ENCODE measurements around the gene VPS45. TPM values are rescaled to one million over a fixed set of nuclear protein-coding genes. Genes with fewer than 3 reads are reported as not detected.

VPS45 gene
- polyA plus RNA-seq, 1 donor (not counting 4 experiments of a cell fraction or from before 2014, with no cell fraction given): 40.0 TPM

- peak within 1 kb of the TSS; percentile 45 to 75 (median 65) for H3K4me3 ChIP-seq (ENCODE audit: control insufficient read depth in 2 of 3, extremely low read depth in 1 of 3, insufficient read depth in 2 of 3, low read depth in 1 of 3, low read length in 3 of 3)
- H3K9me3 ChIP-seq (ENCODE audit: control insufficient read depth, low read depth, low read length): no peaks in the 10 kb centered on the region
- H3K27ac ChIP-seq (ENCODE audit: control insufficient read depth, insufficient read depth, low read length): no peak within 1 kb of the TSS
- no peaks in the 10 kb centered on the region for H3K27me3 ChIP-seq (ENCODE audit: control insufficient read depth, extremely low read depth, insufficient read depth, low read length)
- H3K4me2 ChIP-seq (ENCODE audit: control insufficient read depth, extremely low read depth, insufficient read depth, low read depth, low read length): peak within 1 kb of the TSS; percentile 80
- FAIRE-seq (no peak), DNase-seq (ENCODE audit: low read depth, low spot score) (no peak)
- TF ChIP-seq CTCF (optimal IDR thresholded peaks at IDR 0.05 in 1 of 3, IDR thresholded peaks at IDR 0.05 in 1 of 3, conservative IDR thresholded peaks at IDR 0.05 in 1 of 3; ENCODE audit: extremely low read depth in 1 of 3, insufficient read depth in 2 of 3, low read length in 3 of 3) (no peak), EZH2 (IDR thresholded peaks at IDR 0.05; ENCODE audit: low read length) (no peak)
- peak within 1 kb of the TSS; percentile 55 for H3K9ac ChIP-seq (ENCODE audit: control insufficient read depth, extremely low read depth, insufficient read depth, low read length)
- H3K4me1 ChIP-seq (ENCODE audit: control insufficient read depth, extremely low read depth, insufficient read depth, low read length): peaks cover 7% of the 10 kb centered on the region
- H2AFZ ChIP-seq (ENCODE audit: control insufficient read depth, low read length): peak within 1 kb of the TSS; percentile 54
- no peaks in the 10 kb centered on the region for H3K79me2 ChIP-seq (ENCODE audit: control insufficient read depth, insufficient read depth, low read length)
- no peaks in the 10 kb centered on the region for H4K20me1 ChIP-seq (ENCODE audit: control insufficient read depth, extremely low read depth, insufficient read depth, low read length)
- H3K9me1 ChIP-seq (ENCODE audit: control insufficient read depth, extremely low read depth, insufficient read depth, low read length): no peaks in the 10 kb centered on the region
- no peaks in the 10 kb centered on the region for H3K36me3 ChIP-seq (ENCODE audit: control insufficient read depth in 2 of 2, extremely low read depth in 1 of 2, insufficient read depth in 2 of 2, low read length in 2 of 2)
- dilution Hi-C loops (cut with MboI; ENCODE audit: extremely low pct_ligation_motif_present, low sequenced_read_pairs): no loop called here
These were observed 81.9 kb downstream of the VPS45 start, which contains the start of gene PLEKHO1 for GRCh38 chr1:150149271-150150132. PLEKHO1 (plus strand) TSS chr1:150149916; CDS start chr1:150150258, 342 bp downstream.

GRCh38 chr1:150150133-150151021 is 82.8 kb downstream of the VPS45 start:
- Histone ChIP-seq H3K4me1 (ENCODE audit: control insufficient read depth, extremely low read depth, insufficient read depth, low read length) (peaks cover 7% of the 10 kb centered on the region), H3K9ac (ENCODE audit: control insufficient read depth, extremely low read depth, insufficient read depth, low read length) (peak overlapping the region; percentile 55), H3K4me2 (ENCODE audit: control insufficient read depth, extremely low read depth, insufficient read depth, low read depth, low read length) (peak overlapping the region; percentile 80)

More at GRCh38 chr1:150150133-150151021, 82.8 kb downstream of the VPS45 start:
- dilution Hi-C loops (cut with MboI; ENCODE audit: extremely low pct_ligation_motif_present, low sequenced_read_pairs): no loop called here
- H2AFZ ChIP-seq (ENCODE audit: control insufficient read depth, low read length): peak overlapping the region; percentile 27
- no peaks in the 10 kb centered on the region for H3K9me3 ChIP-seq (ENCODE audit: control insufficient read depth, low read depth, low read length)
- H3K9me1 ChIP-seq (ENCODE audit: control insufficient read depth, extremely low read depth, insufficient read depth, low read length): no peaks in the 10 kb centered on the region
- no peaks in the 10 kb centered on the region for H3K79me2 ChIP-seq (ENCODE audit: control insufficient read depth, insufficient read depth, low read length)
- no peak for TF ChIP-seq EZH2 (IDR thresholded peaks at IDR 0.05; ENCODE audit: low read length)
- no peak for TF ChIP-seq CTCF (optimal IDR thresholded peaks at IDR 0.05 in 1 of 3, IDR thresholded peaks at IDR 0.05 in 1 of 3, conservative IDR thresholded peaks at IDR 0.05 in 1 of 3; ENCODE audit: extremely low read depth in 1 of 3, insufficient read depth in 2 of 3, low read length in 3 of 3)
- H3K4me3 ChIP-seq (ENCODE audit: control insufficient read depth in 2 of 3, extremely low read depth in 1 of 3, insufficient read depth in 2 of 3, low read depth in 1 of 3, low read length in 3 of 3): peak overlapping the region; percentile 45 to 69 (median 63)
- H4K20me1 ChIP-seq (ENCODE audit: control insufficient read depth, extremely low read depth, insufficient read depth, low read length): no peaks in the 10 kb centered on the region
- no peaks in the 10 kb centered on the region for H3K27me3 ChIP-seq (ENCODE audit: control insufficient read depth, extremely low read depth, insufficient read depth, low read length)
- no peak overlapping the region for H3K27ac ChIP-seq (ENCODE audit: control insufficient read depth, insufficient read depth, low read length)
- FAIRE-seq: no peak
- peaks cover 0 to 5% of the 10 kb centered on the region in 2 experiments for H3K36me3 ChIP-seq (ENCODE audit: control insufficient read depth in 2 of 2, extremely low read depth in 1 of 2, insufficient read depth in 2 of 2, low read length in 2 of 2)
- DNase-seq (ENCODE audit: low read depth, low spot score): no peak
